Lower lobe of right lung (tissue), 2 donors: ENCODE measurements around the gene NEU1. TPM values are rescaled to one million over a fixed set of nuclear protein-coding genes. Genes with fewer than 3 reads are reported as not detected.

Experiments
- ATAC-seq, 2 donors: fragments of 200-7000 bp; cut with Tn5 transposase; one replicate each; pipeline ENCODE4 v1.9.1; 2020 to 2022; ENCODE audit warnings: mild to moderate bottlenecking in 2 of 2, moderate library complexity in 2 of 2
- DNase-seq: peaks from one replicate; pipeline ENCODE4 v3.0.0-alpha.2; 2020
- H3K27ac ChIP-seq: fragments of 200-600 bp; one replicate; pipeline ENCODE4 v1.8.0; 2022
- H3K27me3 ChIP-seq: fragments of 200-600 bp; one replicate; pipeline ENCODE4 v1.8.0; 2022; ENCODE audit warnings: low read depth
- H3K36me3 ChIP-seq: fragments of 200-600 bp; one replicate; pipeline ENCODE4 v1.8.0; 2022; ENCODE audit warnings: mild to moderate bottlenecking
- H3K4me1 ChIP-seq: fragments of 200-600 bp; one replicate; pipeline ENCODE4 v1.8.0; 2022
- H3K4me3 ChIP-seq: fragments of 200-600 bp; one replicate; pipeline ENCODE4 v1.8.0; 2022; ENCODE audit warnings: mild to moderate bottlenecking
- H3K9me3 ChIP-seq: fragments of 200-600 bp; one replicate; pipeline ENCODE4 v1.8.0; 2022
- CTCF ChIP-seq: fragments of 200-600 bp; IDR thresholded peaks from one replicate; pipeline ENCODE4 v1.8.0; 2022; ENCODE audit warnings: antibody characterized with exemption, mild to moderate bottlenecking
- intact Hi-C: fragments of 100-400 bp; cut with DNase I; formaldehyde crosslinking; loops from one replicate; pipeline ENCODE4 v1.11.0; 2022
- total RNA-seq: library from RNA; stranded (reverse); fragmentation: NEBNext Ultra II Directional; extraction: Animal tissue kit (Norgen Biotek cat#: 25700); gene quantifications from one replicate; pipeline ENCODE4 v1.2.1, GENCODE V29; 2021
- donor health status: DM: no; HTN: yes; CAD: no; lungs with severe emphysema.

NEU1 gene
- total RNA-seq, 1 donor from 2014 or later = 70.5 TPM

- no peak for DNase-seq
- H3K27me3 ChIP-seq = no peaks in the 10 kb centered on the region
- no peaks in the 10 kb centered on the region for H3K9me3 ChIP-seq
- peaks cover 8% of the 10 kb centered on the region for H3K4me1 ChIP-seq
- ATAC-seq = peak; percentile 23 to 40
- TF ChIP-seq CTCF = no peak
- H3K36me3 ChIP-seq = peaks cover 41% of the 10 kb centered on the region
- H3K27ac ChIP-seq = peak overlapping the region; percentile 53
- intact Hi-C loops = no loop called here
- H3K4me3 ChIP-seq = peak overlapping the region; percentile 42
Measured at GRCh38 chr6:31878222-31878621, 15.6 kb upstream of the NEU1 start.

DNA sequence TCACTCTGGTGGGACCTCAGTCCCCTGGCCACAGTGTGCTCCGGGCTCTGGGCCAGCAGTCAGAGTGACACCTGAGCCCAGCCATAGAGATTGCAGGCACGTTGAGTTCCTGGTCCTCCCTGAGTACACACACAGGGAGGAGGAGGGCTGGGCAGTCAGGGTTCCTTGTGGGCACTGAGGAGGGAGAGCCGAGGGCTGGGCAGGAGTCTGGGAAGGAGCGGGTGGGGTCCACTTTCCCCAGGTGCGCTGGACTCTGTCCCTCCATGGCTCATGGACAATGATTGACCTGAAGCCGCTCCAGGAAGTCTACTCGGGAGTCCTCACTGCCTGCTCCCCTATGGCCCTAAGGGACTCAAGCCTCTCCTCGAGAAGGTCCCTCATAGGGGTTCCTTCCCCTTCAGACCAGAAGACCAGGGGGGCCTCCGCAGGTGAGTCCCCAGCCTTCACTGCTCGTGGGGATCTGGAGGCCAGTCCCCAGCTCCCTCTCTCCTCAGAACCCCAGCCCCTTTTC lies 15.1 kb upstream of the NEU1 start:
- intact Hi-C loops = no loop called here
- Histone ChIP-seq H3K4me3 (peak overlapping the region; percentile 42), H3K9me3 (no peaks in the 10 kb centered on the region), H3K27me3 (no peaks in the 10 kb centered on the region), H3K4me1 (peaks cover 8% of the 10 kb centered on the region), H3K36me3 (peaks cover 36% of the 10 kb centered on the region), H3K27ac (peak overlapping the region; percentile 53)
- DNase-seq (peak; percentile 80), ATAC-seq (peak; percentile 87 to 88)
- TF ChIP-seq CTCF = no peak

DNA sequence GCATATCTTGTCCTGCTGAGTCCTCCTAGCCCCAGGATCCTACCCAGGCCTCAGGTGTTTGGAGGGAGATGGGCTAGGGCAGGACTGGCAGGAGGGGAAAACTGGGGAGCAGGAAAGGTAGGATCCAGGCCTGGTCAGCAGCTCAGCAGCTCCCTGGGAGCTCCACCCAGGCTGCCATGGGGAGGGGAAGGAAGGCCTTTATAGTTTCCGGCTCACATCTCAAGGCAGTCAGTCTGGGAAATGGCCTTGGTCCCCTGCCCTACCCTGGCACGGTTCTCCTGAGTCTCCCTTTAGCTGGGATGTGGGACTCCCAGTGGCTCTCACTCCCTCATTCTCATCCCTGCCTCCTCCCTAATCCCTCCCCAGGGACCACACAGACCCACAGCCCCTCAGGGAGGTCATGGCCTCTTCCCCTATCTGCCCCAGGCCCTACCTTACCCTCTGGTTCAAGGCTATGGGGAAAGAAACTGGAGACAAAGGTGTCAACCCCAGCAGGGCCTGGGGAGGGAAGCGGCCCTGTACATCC lies 14.6 kb upstream of the NEU1 start:
- ATAC-seq (no peak), DNase-seq (no peak)

GRCh38 chr6:31876357-31876756 lies 13.7 kb upstream of the NEU1 start:
- DNase-seq (no peak), ATAC-seq (no peak)
- no peaks in the 10 kb centered on the region for H3K9me3 ChIP-seq
- TF ChIP-seq CTCF = no peak
- peaks cover 22% of the 10 kb centered on the region for H3K36me3 ChIP-seq
- peaks cover 8% of the 10 kb centered on the region for H3K4me1 ChIP-seq
- H3K27me3 ChIP-seq = no peaks in the 10 kb centered on the region
- H3K4me3 ChIP-seq = no peak overlapping the region
- no peak overlapping the region for H3K27ac ChIP-seq
- intact Hi-C loops = no loop called here

More for the DNA sequence above, 14.6 kb upstream of the NEU1 start:
- TF ChIP-seq CTCF = no peak
- Histone ChIP-seq H3K9me3 (no peaks in the 10 kb centered on the region), H3K27me3 (no peaks in the 10 kb centered on the region), H3K4me1 (peaks cover 8% of the 10 kb centered on the region), H3K27ac (no peak overlapping the region), H3K4me3 (peak overlapping the region; percentile 42), H3K36me3 (peaks cover 31% of the 10 kb centered on the region)
- intact Hi-C loops = no loop called here

DNA sequence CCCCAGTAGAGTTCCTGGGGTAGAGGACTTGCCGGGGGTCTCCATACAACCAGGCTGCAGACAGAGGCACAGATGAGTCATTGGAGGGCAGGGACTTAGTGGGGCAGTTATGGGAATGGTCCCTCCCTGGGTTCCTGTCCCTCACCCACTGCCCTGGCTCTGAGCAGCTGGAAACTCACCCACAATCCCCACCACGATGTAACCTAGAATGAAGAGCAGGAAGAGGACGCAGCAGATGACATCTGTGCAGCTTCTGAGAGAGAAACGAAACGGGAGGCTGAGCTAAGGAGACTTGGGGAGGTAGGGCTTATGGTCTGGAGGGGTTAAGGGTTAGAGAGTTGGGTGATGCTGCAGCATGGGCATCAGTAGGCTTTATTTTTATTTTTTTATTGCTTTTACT lies 13.3 kb upstream of the NEU1 start:
- intact Hi-C loops = no loop called here
- H3K4me3 ChIP-seq = no peak overlapping the region
- TF ChIP-seq CTCF = no peak
- H3K9me3 ChIP-seq = no peaks in the 10 kb centered on the region
- DNase-seq (no peak), ATAC-seq (no peak)
- peaks cover 18% of the 10 kb centered on the region for H3K36me3 ChIP-seq
- H3K27me3 ChIP-seq = no peaks in the 10 kb centered on the region
- H3K27ac ChIP-seq = no peak overlapping the region
- peaks cover 8% of the 10 kb centered on the region for H3K4me1 ChIP-seq
